Activated naive CD4-positive, alpha-beta T cell treated with anti-CD3 and anti-CD28 coated beads, Interleukin-2, amount 10 ng/mL, durations not matched to agents 7 days and 5 days (primary cell): ENCODE data around the gene ZNF627.
"Not testable (repeated sequence)": the region's sequence is repeated elsewhere in the genome, so short reads cannot be mapped to it uniquely, and the experiment has no call there.

Source experiments
- CTCF ChIA-PET: fragments of 350-600 bp; sonication (Branson Sonifier 250); formaldehyde crosslinking; loops from one replicate; lab custom pipeline; 2021; ENCODE audit warnings: antibody characterized with exemption; lab: Charles Lee
- DNase-seq: peaks from one replicate; pipeline ENCODE4 v3.0.0-alpha.2; 2020
- H3K27ac Mint-ChIP-seq: one replicate; pipeline ENCODE4 v1.8.0; 2021; ENCODE audit warnings: mild to moderate bottlenecking, moderate library complexity, mixed read lengths
- H3K27me3 Mint-ChIP-seq: one replicate; pipeline ENCODE4 v1.8.0; 2021; ENCODE audit warnings: mild to moderate bottlenecking, mixed read lengths
- H3K36me3 Mint-ChIP-seq: one replicate; pipeline ENCODE4 v1.8.0; 2021; ENCODE audit warnings: mixed read lengths
- H3K4me1 Mint-ChIP-seq: one replicate; pipeline ENCODE4 v1.8.0; 2021; ENCODE audit warnings: mixed read lengths
- H3K4me3 Mint-ChIP-seq: one replicate; pipeline ENCODE4 v1.8.0; 2021; ENCODE audit warnings: mild to moderate bottlenecking, moderate library complexity, mixed read lengths
- H3K9me3 Mint-ChIP-seq: one replicate; pipeline ENCODE4 v1.8.0; 2021; ENCODE audit warnings: mixed read lengths

Gene ZNF627

DNA sequence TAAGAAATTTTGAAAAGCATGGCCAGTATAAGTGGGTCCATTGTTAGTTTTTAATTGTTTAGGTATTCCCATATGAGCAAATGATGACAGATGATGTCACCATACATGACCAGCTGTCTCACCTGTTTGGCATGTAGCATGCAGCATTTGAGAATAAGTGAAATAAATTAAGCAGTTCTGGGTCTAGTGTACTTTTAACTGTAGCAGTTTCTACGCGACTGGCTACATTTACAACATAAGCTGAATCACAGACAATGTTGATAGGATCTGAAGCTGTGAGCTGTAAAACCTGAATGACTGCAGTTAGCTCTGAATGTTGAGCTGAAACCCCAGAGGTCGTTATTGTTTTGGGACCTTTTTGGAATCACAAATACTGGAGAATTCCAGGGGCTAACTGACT lies 25.1 kb downstream of the ZNF627 start:
- DNase-seq, H3K4me3 Mint-ChIP-seq, H3K27ac Mint-ChIP-seq: not testable (repeated sequence)
- peaks cover 14% of the 10 kb centered on the region for H3K4me1 Mint-ChIP-seq
- H3K9me3 Mint-ChIP-seq = peaks cover 39% of the 10 kb centered on the region
- CTCF ChIA-PET = interaction anchor here (1.2 kb wide), 1 partner anchor 9 kb away, joined by 4 read pairs; no protein-coding TSS in a partner anchor
- H3K36me3 Mint-ChIP-seq = peaks cover 33% of the 10 kb centered on the region
- peaks cover 33% of the 10 kb centered on the region for H3K27me3 Mint-ChIP-seq

DNA sequence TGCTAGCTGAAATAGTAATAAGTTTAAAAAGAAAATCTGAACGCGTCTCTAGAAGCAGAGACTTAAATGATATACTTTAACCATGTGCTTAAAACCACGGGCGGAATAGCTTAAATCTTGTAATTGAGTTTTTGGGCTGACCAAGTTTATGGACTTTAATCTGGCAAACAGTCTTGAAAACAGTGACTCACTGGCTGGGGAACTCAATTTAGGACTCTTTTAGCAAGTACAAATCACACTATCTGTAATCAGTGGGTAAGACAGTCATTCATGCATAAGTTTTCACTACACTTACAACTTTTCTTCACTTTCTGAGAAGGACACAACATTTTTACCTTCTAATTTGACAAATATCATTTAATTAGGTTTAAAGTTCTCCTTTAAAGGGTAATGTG lies 26.8 kb downstream of the ZNF627 start:
- H3K4me3 Mint-ChIP-seq = no peak overlapping the region

DNA sequence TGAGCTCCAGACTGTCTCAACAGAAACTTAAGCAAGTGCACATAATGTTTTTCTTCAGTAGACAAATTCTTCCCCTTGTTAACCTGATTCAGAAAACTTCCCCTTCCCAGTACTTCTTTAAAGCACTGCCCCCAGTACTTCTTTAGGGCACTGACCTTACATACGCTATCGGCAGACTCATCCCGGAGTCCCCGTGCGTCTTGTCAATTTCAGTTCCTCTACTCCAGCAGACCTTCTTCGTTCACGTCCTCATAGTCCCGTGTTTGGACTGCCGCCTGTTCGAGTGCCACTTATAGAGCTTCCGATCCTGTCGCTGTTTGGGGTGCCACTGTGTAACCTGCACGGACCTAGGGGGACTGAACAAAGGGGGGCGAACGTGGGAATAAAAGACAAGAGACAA lies 29.0 kb downstream of the ZNF627 start:
- H3K27ac Mint-ChIP-seq = no peak overlapping the region
- H3K27me3 Mint-ChIP-seq = peaks cover 33% of the 10 kb centered on the region
- H3K4me1 Mint-ChIP-seq = peaks cover 14% of the 10 kb centered on the region
- no peak for DNase-seq
- H3K36me3 Mint-ChIP-seq = peaks cover 5% of the 10 kb centered on the region
- CTCF ChIA-PET = no interaction called here
- H3K4me3 Mint-ChIP-seq = no peak overlapping the region
- H3K9me3 Mint-ChIP-seq = peaks cover 24% of the 10 kb centered on the region

More for the DNA sequence above, 26.8 kb downstream of the ZNF627 start:
- Mint-ChIP-seq H3K9me3 (peaks cover 24% of the 10 kb centered on the region), H3K36me3 (peaks cover 21% of the 10 kb centered on the region), H3K27me3 (peaks cover 33% of the 10 kb centered on the region), H3K27ac (no peak overlapping the region), H3K4me1 (peaks cover 14% of the 10 kb centered on the region)
- CTCF ChIA-PET = no interaction called here
- DNase-seq = no peak

DNA sequence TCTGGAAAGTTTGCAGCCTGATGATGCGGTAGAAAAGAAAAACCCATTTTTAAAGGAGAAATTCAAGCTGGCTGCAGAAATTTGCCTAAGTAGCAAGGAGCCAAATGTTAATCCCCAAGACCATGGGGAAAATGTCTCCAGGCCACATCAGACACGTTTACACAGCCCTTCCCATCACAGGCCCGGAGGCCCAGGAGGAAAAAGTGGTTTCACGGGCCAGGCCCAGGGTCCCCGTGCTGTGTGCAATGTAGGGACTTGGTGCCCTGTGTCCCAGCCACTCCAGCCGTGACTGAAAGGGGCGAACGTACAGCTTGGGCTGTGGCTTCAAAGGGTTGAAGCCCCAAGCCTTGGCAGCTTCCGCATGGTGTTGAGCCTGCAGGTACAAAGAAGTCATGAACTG lies 35.9 kb downstream of the ZNF627 start:
- no peak overlapping the region for H3K27ac Mint-ChIP-seq
- peaks cover 2% of the 10 kb centered on the region for H3K27me3 Mint-ChIP-seq
- DNase-seq = no peak
- CTCF ChIA-PET = no interaction called here
- H3K36me3 Mint-ChIP-seq = no peaks in the 10 kb centered on the region
- H3K9me3 Mint-ChIP-seq = peaks cover 34% of the 10 kb centered on the region
- no peaks in the 10 kb centered on the region for H3K4me1 Mint-ChIP-seq
- H3K4me3 Mint-ChIP-seq = no peak overlapping the region

DNA sequence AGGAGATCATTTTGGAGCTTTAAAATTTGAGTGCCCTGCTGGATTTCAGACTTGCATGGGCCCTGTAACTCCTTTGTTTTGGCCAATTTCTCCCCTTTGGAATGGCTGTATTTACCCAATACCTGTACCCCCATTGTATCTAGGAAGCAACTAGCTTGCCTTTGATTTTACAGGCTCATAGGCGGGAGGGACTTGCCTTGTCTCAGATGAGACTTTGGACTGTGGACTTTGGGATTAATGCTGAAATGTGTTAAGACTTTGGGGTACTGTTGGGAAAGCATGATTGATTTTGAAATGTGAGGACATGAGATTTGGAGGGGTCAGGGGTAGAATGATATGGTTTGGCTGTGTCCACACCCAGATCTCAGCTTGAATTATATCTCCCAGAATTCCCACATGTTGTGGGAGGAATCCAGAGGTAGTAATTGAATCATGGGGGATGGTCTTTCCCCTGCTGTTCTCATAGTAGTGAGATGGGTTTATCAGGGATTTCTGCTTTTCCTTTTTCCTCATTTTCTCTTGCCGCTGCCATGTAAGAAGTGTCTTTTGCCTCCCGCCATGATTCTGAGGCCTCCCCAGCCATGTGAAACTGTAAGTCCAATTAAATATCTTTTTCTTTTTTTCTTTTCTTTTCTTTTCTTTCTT lies 36.9 kb downstream of the ZNF627 start:
- H3K27ac Mint-ChIP-seq, H3K27me3 Mint-ChIP-seq, H3K4me3 Mint-ChIP-seq, H3K4me1 Mint-ChIP-seq, DNase-seq, CTCF ChIA-PET, H3K36me3 Mint-ChIP-seq: not testable (repeated sequence)
- peaks cover 34% of the 10 kb centered on the region for H3K9me3 Mint-ChIP-seq

DNA sequence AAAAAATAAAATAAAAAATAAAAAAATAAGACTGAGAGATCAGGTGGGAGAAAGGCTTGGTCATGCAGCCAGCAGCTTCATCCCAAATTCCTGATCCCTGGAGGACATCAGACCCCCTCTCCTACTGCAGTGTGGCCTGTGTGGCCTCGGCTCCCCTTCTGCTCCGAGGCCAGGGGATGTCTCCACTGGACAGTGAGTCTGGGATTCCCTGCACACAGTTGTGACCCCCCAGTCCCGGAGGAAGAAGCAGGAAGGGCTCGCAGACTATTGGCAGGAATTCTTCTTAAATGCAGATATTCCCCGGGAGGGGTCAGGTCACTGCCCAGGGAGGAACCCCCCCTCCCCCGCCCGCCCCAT lies 41.9 kb downstream of the ZNF627 start:
- no peak overlapping the region for H3K27ac Mint-ChIP-seq
- peak overlapping the region; percentile 78 for H3K4me3 Mint-ChIP-seq
- DNase-seq = no peak
- no peaks in the 10 kb centered on the region for H3K36me3 Mint-ChIP-seq
- peaks cover 5% of the 10 kb centered on the region for H3K4me1 Mint-ChIP-seq
- H3K27me3 Mint-ChIP-seq = peaks cover 15% of the 10 kb centered on the region
- peaks cover 16% of the 10 kb centered on the region for H3K9me3 Mint-ChIP-seq
- CTCF ChIA-PET = no interaction called here

DNA sequence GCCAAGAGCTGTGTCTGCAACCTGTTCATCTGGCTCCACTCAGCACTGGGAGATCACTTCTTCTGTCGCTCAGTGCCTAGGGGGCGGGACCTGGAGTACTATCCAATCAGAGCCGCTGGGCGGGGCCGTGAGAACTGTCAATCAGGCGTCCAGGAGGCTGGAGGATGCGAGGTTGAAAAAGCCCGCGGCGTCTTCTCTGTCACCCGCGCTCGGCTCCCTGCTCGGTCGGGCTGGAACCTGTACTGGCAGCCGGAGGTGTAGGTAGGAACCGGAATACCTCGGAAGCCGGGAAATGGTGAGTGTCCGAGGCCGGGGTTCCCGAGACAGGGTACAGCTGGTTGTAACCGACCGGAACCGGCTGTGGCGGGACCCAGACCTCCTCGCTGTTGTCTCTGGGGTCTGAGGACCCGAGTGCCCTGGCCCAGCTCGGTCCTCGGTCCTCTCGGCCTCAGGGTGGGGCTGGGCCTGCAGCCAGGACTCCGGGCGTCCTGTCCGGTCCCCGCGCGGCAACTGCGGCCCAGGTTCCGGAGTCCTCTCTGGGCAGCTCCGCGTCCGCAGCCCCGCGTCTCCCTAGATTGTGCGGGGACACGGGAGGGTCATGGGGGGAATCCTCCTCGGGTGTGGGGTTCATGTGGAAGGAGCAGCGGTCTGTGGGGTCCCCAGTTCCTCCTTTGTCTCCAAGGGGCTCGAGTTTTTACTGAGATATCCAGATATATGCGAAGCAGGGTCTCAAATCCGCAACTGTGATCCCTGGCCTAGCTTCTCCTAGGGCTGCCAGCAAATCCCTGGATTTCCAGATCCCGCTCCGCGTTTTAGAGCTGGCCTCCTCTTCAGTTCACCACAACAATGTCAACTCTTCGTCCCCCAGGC lies 42.6 kb downstream of the ZNF627 start:
- peak; percentile 93 for DNase-seq
- Mint-ChIP-seq H3K27ac (peak overlapping the region; percentile 28), H3K4me3 (peak overlapping the region; percentile 78), H3K27me3 (peaks cover 15% of the 10 kb centered on the region), H3K4me1 (peaks cover 5% of the 10 kb centered on the region), H3K36me3 (peaks cover 2% of the 10 kb centered on the region), H3K9me3 (peaks cover 14% of the 10 kb centered on the region)
- CTCF ChIA-PET = no interaction called here

DNA sequence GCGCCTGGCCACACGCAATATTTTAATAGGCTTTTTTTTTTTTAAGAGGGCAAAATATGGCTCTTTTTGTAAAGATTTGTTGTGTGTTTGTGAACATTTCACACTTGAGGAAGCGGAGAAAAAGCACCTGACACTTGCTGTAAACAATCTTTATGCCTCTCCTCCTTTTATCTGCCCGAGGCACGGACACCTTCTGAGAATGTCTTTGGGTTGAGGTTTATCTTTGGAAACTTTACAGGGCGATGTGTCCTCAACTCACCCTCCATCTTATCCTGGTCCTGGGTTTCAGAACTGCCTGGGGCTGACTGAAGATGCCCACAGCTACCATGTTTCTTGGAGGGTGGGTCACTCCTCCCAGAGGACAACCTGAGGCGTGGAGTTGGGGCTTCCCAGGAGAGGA lies 44.0 kb downstream of the ZNF627 start:
- Mint-ChIP-seq H3K9me3 (peaks cover 11% of the 10 kb centered on the region), H3K27me3 (peaks cover 15% of the 10 kb centered on the region), H3K4me1 (peaks cover 5% of the 10 kb centered on the region), H3K4me3 (no peak overlapping the region), H3K27ac (no peak overlapping the region), H3K36me3 (peaks cover 2% of the 10 kb centered on the region)
- DNase-seq = no peak
- CTCF ChIA-PET = no interaction called here

DNA sequence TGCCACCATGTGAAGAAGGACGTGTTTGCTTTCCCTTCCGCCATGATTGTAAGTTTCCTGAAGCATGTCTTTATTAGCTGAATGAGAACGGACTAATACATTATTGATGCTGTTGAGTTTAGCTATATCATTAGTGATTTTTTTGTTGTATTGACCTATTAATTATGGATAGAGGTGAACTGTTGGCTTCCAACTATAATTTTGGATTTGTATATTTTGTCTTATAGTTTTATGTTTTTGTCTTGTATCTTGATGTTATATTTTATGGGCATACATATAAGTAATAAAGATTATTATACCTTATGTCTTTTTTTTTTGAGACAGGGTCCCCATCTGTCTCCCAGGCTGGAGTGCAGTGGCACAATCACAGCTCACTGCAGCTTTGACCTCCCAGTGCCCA lies 45.6 kb downstream of the ZNF627 start:
- Mint-ChIP-seq H3K27ac (no peak overlapping the region), H3K4me1 (peaks cover 5% of the 10 kb centered on the region), H3K9me3 (peaks cover 20% of the 10 kb centered on the region), H3K36me3 (peaks cover 2% of the 10 kb centered on the region), H3K27me3 (peaks cover 15% of the 10 kb centered on the region), H3K4me3 (no peak overlapping the region)
- CTCF ChIA-PET = no interaction called here
- DNase-seq = no peak

DNA sequence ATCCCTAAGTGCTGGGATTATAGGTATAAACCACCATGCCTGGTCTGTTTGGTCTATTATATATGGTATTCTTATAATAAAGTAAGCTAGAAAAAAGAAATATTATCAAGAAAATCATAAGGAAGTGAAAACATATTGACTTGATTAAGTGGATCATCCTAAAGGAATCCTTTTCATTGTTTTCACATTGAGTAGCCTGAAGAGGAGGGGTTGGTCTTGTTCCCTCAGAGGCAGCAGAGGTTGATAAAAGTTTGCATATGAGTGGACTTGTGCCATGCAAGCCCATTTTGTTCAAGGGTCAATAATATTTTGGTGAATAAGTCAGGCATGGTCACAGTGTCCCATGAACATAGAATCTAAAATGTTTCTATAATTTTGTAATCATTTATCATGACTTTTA lies 52.7 kb downstream of the ZNF627 start:
- H3K27ac Mint-ChIP-seq = no peak overlapping the region
- peaks cover 42% of the 10 kb centered on the region for H3K9me3 Mint-ChIP-seq
- H3K27me3 Mint-ChIP-seq = no peaks in the 10 kb centered on the region
- no peak for DNase-seq
- no peak overlapping the region for H3K4me3 Mint-ChIP-seq
- H3K36me3 Mint-ChIP-seq = peaks cover 19% of the 10 kb centered on the region
- H3K4me1 Mint-ChIP-seq = no peaks in the 10 kb centered on the region
- CTCF ChIA-PET = no interaction called here

DNA sequence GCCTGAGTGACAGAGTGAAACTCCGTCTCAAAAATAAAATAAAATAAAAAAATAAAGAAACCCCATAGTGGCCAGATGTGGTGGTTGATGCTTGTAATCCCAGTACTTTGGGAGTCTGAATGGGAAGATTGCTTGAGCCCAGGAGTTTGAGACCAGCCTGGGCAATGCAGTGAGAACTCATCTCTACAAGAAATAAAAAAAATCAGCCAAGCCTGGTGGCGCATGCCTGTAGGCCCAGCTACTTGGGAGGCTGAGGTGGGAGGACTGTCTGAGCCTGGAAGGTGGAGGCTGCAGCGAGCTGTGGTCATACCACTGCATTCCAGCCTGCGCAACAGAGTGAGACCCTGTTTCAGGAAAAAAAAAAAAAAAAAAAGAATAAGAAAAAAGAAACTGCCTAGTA lies 53.8 kb downstream of the ZNF627 start:
- H3K9me3 Mint-ChIP-seq = peaks cover 47% of the 10 kb centered on the region
- no peak overlapping the region for H3K27ac Mint-ChIP-seq
- H3K36me3 Mint-ChIP-seq = peaks cover 19% of the 10 kb centered on the region
- CTCF ChIA-PET = no interaction called here
- H3K4me1 Mint-ChIP-seq = no peaks in the 10 kb centered on the region
- DNase-seq = no peak
- no peaks in the 10 kb centered on the region for H3K27me3 Mint-ChIP-seq
- no peak overlapping the region for H3K4me3 Mint-ChIP-seq

DNA sequence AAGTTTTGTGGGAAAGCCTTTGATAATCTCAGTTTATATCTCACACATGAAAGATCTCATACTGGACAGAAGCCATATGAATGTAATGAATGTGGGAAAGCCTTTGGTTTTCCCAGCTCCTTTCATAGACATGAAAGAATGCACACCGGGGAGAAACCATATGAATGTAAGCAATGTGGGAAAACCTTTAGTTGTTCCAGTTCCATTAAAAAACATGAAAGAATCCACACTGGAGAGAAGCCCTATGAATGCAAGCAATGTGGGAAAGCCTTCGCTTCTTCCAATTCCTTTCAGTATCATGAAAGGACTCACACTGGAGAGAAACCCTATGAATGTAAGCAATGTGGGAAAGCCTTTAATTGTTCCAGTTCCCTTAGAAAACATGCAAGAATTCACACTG lies 54.8 kb downstream of the ZNF627 start:
- H3K4me1 Mint-ChIP-seq = no peaks in the 10 kb centered on the region
- peaks cover 19% of the 10 kb centered on the region for H3K36me3 Mint-ChIP-seq
- H3K27me3 Mint-ChIP-seq = no peaks in the 10 kb centered on the region
- DNase-seq = no peak
- peaks cover 48% of the 10 kb centered on the region for H3K9me3 Mint-ChIP-seq
- no peak overlapping the region for H3K27ac Mint-ChIP-seq
- no peak overlapping the region for H3K4me3 Mint-ChIP-seq
- CTCF ChIA-PET = no interaction called here

DNA sequence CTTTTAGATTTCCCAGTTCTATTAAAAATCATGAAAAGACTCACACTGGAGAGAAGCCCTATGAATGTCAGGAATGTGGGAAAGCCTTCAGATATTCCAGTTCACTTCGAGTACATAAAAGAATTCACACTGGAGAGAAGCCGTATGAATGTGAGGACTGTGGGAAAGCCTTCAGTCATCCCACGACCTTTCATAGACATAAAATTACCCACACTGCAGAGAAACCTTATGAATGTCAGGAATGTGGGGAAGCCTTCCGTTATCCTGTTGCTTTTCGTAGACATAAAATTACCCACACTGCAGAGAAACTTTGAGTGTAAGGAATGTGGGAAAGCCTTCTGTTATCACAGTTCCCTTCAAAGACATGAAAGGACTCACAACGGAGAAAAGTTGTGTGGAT lies 55.2 kb downstream of the ZNF627 start:
- Mint-ChIP-seq H3K9me3 (peaks cover 45% of the 10 kb centered on the region), H3K27me3 (no peaks in the 10 kb centered on the region), H3K27ac (no peak overlapping the region), H3K36me3 (peaks cover 19% of the 10 kb centered on the region), H3K4me3 (no peak overlapping the region), H3K4me1 (no peaks in the 10 kb centered on the region)
- DNase-seq = no peak
- CTCF ChIA-PET = no interaction called here

DNA sequence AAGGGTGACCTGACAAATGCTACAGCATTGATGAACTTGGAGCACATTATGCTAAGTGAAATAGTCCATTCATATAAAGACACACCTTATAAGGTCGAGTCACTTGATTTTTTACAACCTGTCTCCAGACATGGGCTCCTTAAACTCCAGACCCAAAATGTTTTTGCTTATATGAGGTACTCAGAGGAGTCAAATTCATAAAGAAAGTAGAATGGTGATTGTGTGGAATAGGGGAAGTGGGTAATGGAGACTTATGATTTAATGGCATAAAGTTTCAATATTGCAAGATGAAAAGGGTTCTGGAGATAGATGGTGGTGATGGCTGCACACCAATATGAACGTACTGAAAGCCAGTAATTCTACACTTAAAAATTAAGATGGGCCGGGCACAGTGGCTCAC lies 59.3 kb downstream of the ZNF627 start:
- H3K27ac Mint-ChIP-seq = no peak overlapping the region
- H3K27me3 Mint-ChIP-seq = no peaks in the 10 kb centered on the region
- peaks cover 39% of the 10 kb centered on the region for H3K9me3 Mint-ChIP-seq
- DNase-seq = no peak
- H3K4me1 Mint-ChIP-seq = no peaks in the 10 kb centered on the region
- CTCF ChIA-PET = no interaction called here
- H3K36me3 Mint-ChIP-seq = peaks cover 17% of the 10 kb centered on the region
- no peak overlapping the region for H3K4me3 Mint-ChIP-seq

DNA sequence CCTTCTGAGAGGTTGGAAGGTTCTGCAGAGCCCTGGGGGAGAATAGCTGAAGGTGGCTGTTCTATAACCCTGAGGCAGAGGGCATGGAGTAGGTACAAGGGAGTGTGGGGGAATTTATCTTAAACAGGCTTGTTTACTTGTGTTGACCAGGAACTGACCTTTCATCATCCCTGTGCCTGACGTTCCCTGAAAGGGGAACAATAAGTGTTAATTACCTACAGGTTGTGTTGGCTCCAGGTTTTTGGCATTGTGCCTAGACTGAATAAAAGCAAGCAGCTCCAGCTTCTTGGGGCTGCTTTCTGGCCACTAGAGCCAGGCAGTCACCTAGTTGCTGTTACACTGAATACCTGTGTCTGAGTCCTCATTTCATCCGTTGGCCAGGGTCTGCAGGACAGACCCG lies 60.0 kb downstream of the ZNF627 start:
- no peaks in the 10 kb centered on the region for H3K27me3 Mint-ChIP-seq
- H3K4me1 Mint-ChIP-seq = no peaks in the 10 kb centered on the region
- CTCF ChIA-PET = no interaction called here
- H3K36me3 Mint-ChIP-seq = peaks cover 9% of the 10 kb centered on the region
- no peak for DNase-seq
- peaks cover 31% of the 10 kb centered on the region for H3K9me3 Mint-ChIP-seq
- H3K27ac Mint-ChIP-seq = no peak overlapping the region
- H3K4me3 Mint-ChIP-seq = no peak overlapping the region
